GM19455 (cell line): ENCODE data around the gene CSRP3.

Experiments
- ATAC-seq: cut with Tn5 transposase; IDR thresholded peaks from one replicate; pipeline ENCODE4 v1.9.1; 2021; ENCODE audit not compliant: unreplicated experiment

Gene CSRP3

GRCh38 chr11:19225581-19225980, 23.8 kb upstream of the CSRP3 start:
- ATAC-seq = no peak

- no peak for ATAC-seq
Observed at GRCh38 chr11:19225123-19225522, 23.3 kb upstream of the CSRP3 start.

- no peak for ATAC-seq
Observed at GRCh38 chr11:19220903-19221724, 19.3 kb upstream of the CSRP3 start.

- ATAC-seq = no peak
Observed at GRCh38 chr11:19218786-19219460, 17.1 kb upstream of the CSRP3 start.

- no peak for ATAC-seq
Observed at GRCh38 chr11:19218216-19218615, 16.4 kb upstream of the CSRP3 start.

- ATAC-seq = no peak
Observed at GRCh38 chr11:19216709-19217374, 15.1 kb upstream of the CSRP3 start.

DNA sequence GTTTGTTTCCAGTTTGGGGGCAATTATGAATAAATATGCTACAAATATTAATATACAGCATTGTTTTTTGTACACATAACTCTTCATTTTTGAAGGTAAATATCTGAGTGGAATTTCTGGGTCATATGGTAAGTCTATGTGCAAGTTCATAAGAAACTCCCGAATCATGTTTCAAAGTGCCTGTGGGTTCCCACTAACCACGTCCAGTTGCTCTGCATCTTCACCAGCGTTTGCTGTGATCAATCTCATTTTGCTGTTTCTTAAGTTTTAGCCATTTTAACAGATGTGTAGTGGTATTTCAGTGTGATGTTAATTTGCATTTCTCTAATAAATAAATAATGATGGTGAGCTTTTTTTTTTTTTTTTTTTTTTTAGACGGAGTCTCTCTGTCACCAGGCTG, 14.2 kb upstream of the CSRP3 start:
- ATAC-seq = no peak

- ATAC-seq = no peak
Observed at GRCh38 chr11:19209617-19210370, 8.0 kb upstream of the CSRP3 start.

GRCh38 chr11:19208959-19209546, 7.3 kb upstream of the CSRP3 start:
- no peak for ATAC-seq

DNA sequence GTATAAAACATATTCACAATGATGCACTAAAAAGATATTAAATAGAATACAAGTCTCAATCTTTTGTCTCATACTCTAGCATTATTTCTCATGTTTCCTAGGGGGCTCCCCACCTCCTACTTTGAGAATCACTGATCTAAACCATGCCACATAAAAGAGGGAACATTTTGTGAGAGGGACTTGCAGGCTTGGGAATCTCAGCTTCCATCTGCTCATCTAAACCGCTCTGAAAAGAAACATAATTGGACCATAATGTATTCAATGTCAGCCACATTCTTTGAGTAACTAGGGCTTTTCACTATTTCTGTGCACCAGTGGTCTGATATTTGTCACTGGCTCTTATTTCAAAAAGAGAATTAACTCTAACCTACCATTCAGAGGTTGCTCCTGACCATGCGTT, 6.4 kb upstream of the CSRP3 start:
- no peak for ATAC-seq

GRCh38 chr11:19204836-19205235, 3.1 kb upstream of the CSRP3 start:
- no peak for ATAC-seq

- ATAC-seq = no peak
Observed at GRCh38 chr11:19200410-19201201, 1.2 kb downstream of the CSRP3 start.

GRCh38 chr11:19199771-19200170, 2.0 kb downstream of the CSRP3 start:
- ATAC-seq = no peak

DNA sequence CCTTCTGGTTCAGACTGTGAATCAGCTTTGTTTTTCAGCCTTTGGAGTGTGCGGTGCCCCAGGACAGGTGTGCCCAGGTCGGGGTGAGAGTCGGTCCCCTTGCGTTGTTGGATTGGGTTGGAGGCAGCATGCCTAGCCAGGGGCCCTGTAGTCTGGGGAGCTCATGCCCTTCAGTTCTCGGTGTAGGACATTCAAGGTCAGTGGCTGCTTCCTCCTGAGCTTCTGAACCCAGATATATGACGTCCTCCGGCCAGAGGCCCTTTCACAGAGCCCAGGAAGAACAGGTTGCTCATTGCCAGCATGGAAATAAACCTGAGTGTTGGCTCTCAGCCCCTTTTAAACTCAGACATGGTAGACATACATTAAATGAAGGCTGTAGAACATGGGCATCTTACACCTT, 2.7 kb downstream of the CSRP3 start:
- no peak for ATAC-seq

GRCh38 chr11:19196432-19196831, 5.4 kb downstream of the CSRP3 start:
- no peak for ATAC-seq

- no peak for ATAC-seq
Observed at GRCh38 chr11:19194620-19195308, 7.0 kb downstream of the CSRP3 start.

DNA sequence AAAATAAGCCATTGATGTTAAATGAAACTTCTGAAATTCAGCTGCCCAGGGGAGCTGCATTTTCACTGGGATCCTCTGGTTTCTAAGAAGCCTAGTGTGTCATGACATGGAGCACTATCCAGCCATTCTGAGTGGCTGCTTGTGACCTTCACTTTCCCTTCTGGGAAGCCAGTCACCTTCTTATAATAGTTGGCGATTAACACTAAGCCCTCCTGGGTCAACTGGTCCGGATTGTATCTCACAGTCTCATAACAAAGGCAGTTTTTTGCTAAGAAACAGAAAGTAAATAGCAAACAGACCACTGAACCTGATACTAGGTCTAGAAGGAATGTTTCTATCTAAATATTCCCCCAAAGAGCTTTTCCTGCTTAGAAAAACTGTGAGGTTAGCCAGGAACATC, 7.9 kb downstream of the CSRP3 start:
- no peak for ATAC-seq

GRCh38 chr11:19191530-19192169, 10.1 kb downstream of the CSRP3 start:
- ATAC-seq = no peak

DNA sequence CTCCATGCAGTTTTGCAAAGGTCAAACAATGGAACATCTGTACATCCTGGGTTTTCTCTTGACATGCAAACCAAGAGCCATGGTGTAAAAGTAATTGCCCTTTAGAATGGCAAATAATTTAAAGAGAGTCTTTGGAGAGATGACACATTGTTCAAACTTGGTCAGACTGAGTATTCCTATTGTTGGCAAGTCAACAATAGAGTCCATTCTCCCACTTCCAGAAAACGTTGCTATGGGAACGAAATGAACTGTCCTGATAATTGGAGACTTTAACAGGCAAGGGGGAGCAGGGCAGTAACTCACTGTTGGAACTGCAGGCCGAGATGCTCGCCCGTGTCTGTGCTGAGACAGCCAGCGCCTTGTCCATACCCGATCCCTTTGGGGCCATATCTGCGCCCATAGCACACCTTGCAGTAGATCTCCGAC, 13.9 kb downstream of the CSRP3 start:
- ATAC-seq = no peak
